Activated naive CD4-positive, alpha-beta T cell treated with anti-CD3 and anti-CD28 coated beads for 36 hours (primary cell): ENCODE results near the gene LHFPL3. TPM values are rescaled to one million over a fixed set of nuclear protein-coding genes. Genes with fewer than 3 reads are reported as not detected.

Experiments used
- CTCF ChIA-PET: fragments of 350-600 bp; sonication (Branson Sonifier 250); formaldehyde crosslinking; loops from one replicate; lab custom pipeline; 2021; ENCODE audit warnings: antibody characterized with exemption; lab: Charles Lee
- DNase-seq: peaks from one replicate; pipeline ENCODE4 v3.0.0-alpha.2; 2020
- H3K27ac Mint-ChIP-seq: one replicate; pipeline ENCODE4 v1.8.0; 2021; ENCODE audit warnings: mild to moderate bottlenecking, mixed read lengths
- H3K27me3 Mint-ChIP-seq: one replicate; pipeline ENCODE4 v1.8.0; 2021; ENCODE audit warnings: low read depth, mixed read lengths
- H3K36me3 Mint-ChIP-seq: one replicate; pipeline ENCODE4 v1.8.0; 2021; ENCODE audit warnings: low read depth, mixed read lengths
- H3K4me1 Mint-ChIP-seq: one replicate; pipeline ENCODE4 v1.8.0; 2021; ENCODE audit warnings: low read depth, mixed read lengths
- H3K4me3 Mint-ChIP-seq: one replicate; pipeline ENCODE4 v1.8.0; 2021; ENCODE audit warnings: mild to moderate bottlenecking, moderate library complexity, mixed read lengths
- H3K9me3 Mint-ChIP-seq: one replicate; pipeline ENCODE4 v1.8.0; 2021; ENCODE audit warnings: mixed read lengths
- intact Hi-C: fragments of 100-400 bp; cut with micrococcal nuclease; formaldehyde crosslinking; loops from one replicate; pipeline ENCODE4 v1.15.1; 2023
- total RNA-seq, 2 experiments: library from RNA; stranded (reverse); gene quantifications; one replicate each; pipeline ENCODE4 v1.2.3, GENCODE V29; 2021

LHFPL3 gene
- total RNA-seq, 2 experiments from 2014 or later: not detected

GRCh38 chr7:104883718-104884452, 555.5 kb downstream of the LHFPL3 start:
- CTCF ChIA-PET: interaction anchor here (0.6 to 5.8 kb wide), 34 partner anchors 8 to 901 kb away, joined by 3 to 123 read pairs (median 4); no protein-coding TSS in a partner anchor
- Mint-ChIP-seq H3K27ac (no peak overlapping the region), H3K4me3 (no peak overlapping the region)

GRCh38 chr7:104886651-104887050, 558.2 kb downstream of the LHFPL3 start:
- Mint-ChIP-seq H3K27ac (no peak overlapping the region), H3K4me1 (peaks cover 8% of the 10 kb centered on the region), H3K9me3 (no peaks in the 10 kb centered on the region), H3K36me3 (no peaks in the 10 kb centered on the region), H3K4me3 (no peak overlapping the region), H3K27me3 (no peaks in the 10 kb centered on the region)
- DNase-seq: no peak
- CTCF ChIA-PET: interaction anchor here (5.8 kb wide), 1 partner anchor 31 kb away, joined by 123 read pairs; no protein-coding TSS in a partner anchor
- intact Hi-C loops: no loop called here

More at GRCh38 chr7:104883718-104884452, 555.5 kb downstream of the LHFPL3 start:
- no peaks in the 10 kb centered on the region for H3K36me3 Mint-ChIP-seq
- H3K9me3 Mint-ChIP-seq: peaks cover 1% of the 10 kb centered on the region
- H3K4me1 Mint-ChIP-seq: peaks cover 9% of the 10 kb centered on the region
- intact Hi-C loops: loop anchor here (1.0 to 5.0 kb wide), 2 partner anchors 34 to 703 kb away; no protein-coding TSS in a partner anchor
- no peaks in the 10 kb centered on the region for H3K27me3 Mint-ChIP-seq
- DNase-seq: peak; percentile 89

GRCh38 chr7:104890216-104890615, 561.8 kb downstream of the LHFPL3 start:
- no peaks in the 10 kb centered on the region for H3K4me1 Mint-ChIP-seq
- no peaks in the 10 kb centered on the region for H3K36me3 Mint-ChIP-seq
- no peaks in the 10 kb centered on the region for H3K27me3 Mint-ChIP-seq
- no peak overlapping the region for H3K27ac Mint-ChIP-seq
- DNase-seq: no peak
- intact Hi-C loops: no loop called here
- CTCF ChIA-PET: no interaction called here
- H3K4me3 Mint-ChIP-seq: no peak overlapping the region
- H3K9me3 Mint-ChIP-seq: no peaks in the 10 kb centered on the region

- CTCF ChIA-PET: interaction anchor here (0.7 to 2.8 kb wide), 4 partner anchors 9 to 573 kb away, joined by 3 to 22 read pairs (median 4); no protein-coding TSS in a partner anchor
- H3K27me3 Mint-ChIP-seq: no peaks in the 10 kb centered on the region
- H3K4me3 Mint-ChIP-seq: no peak overlapping the region
- H3K4me1 Mint-ChIP-seq: no peaks in the 10 kb centered on the region
- H3K9me3 Mint-ChIP-seq: no peaks in the 10 kb centered on the region
- no peaks in the 10 kb centered on the region for H3K36me3 Mint-ChIP-seq
- H3K27ac Mint-ChIP-seq: no peak overlapping the region
- DNase-seq: no peak
- intact Hi-C loops: no loop called here
Observed at GRCh38 chr7:104891949-104892348, 563.5 kb downstream of the LHFPL3 start.

GRCh38 chr7:104894314-104894713, 565.9 kb downstream of the LHFPL3 start:
- CTCF ChIA-PET: interaction anchor here (4.4 kb wide), 1 partner anchor 11 kb away, joined by 39 read pairs; no protein-coding TSS in a partner anchor

GRCh38 chr7:104894726-104895521, 566.5 kb downstream of the LHFPL3 start:
- Mint-ChIP-seq H3K27me3 (no peaks in the 10 kb centered on the region), H3K9me3 (no peaks in the 10 kb centered on the region), H3K36me3 (no peaks in the 10 kb centered on the region), H3K4me1 (peaks cover 4% of the 10 kb centered on the region), H3K27ac (no peak overlapping the region), H3K4me3 (no peak overlapping the region)
- CTCF ChIA-PET: interaction anchor here (4.4 kb wide), 1 partner anchor 11 kb away, joined by 39 read pairs; no protein-coding TSS in a partner anchor
- no peak for DNase-seq
- intact Hi-C loops: no loop called here

More at GRCh38 chr7:104894314-104894713, 565.9 kb downstream of the LHFPL3 start:
- no peak overlapping the region for H3K27ac Mint-ChIP-seq
- H3K27me3 Mint-ChIP-seq: no peaks in the 10 kb centered on the region
- no peak overlapping the region for H3K4me3 Mint-ChIP-seq
- no peak for DNase-seq
- H3K9me3 Mint-ChIP-seq: no peaks in the 10 kb centered on the region
- H3K36me3 Mint-ChIP-seq: no peaks in the 10 kb centered on the region
- intact Hi-C loops: no loop called here
- H3K4me1 Mint-ChIP-seq: peaks cover 4% of the 10 kb centered on the region

GRCh38 chr7:104895522-104896236, 567.3 kb downstream of the LHFPL3 start:
- Mint-ChIP-seq H3K27me3 (no peaks in the 10 kb centered on the region), H3K4me1 (peaks cover 4% of the 10 kb centered on the region), H3K27ac (no peak overlapping the region), H3K4me3 (no peak overlapping the region), H3K9me3 (no peaks in the 10 kb centered on the region), H3K36me3 (no peaks in the 10 kb centered on the region)
- CTCF ChIA-PET: interaction anchor here (0.6 to 4.4 kb wide), 3 partner anchors 12 to 41 kb away, joined by 3 to 39 read pairs (median 3); no protein-coding TSS in a partner anchor
- intact Hi-C loops: no loop called here
- DNase-seq: no peak

- Mint-ChIP-seq H3K36me3 (no peaks in the 10 kb centered on the region), H3K4me3 (no peak overlapping the region), H3K27me3 (no peaks in the 10 kb centered on the region), H3K27ac (no peak overlapping the region), H3K4me1 (peaks cover 4% of the 10 kb centered on the region), H3K9me3 (no peaks in the 10 kb centered on the region)
- CTCF ChIA-PET: interaction anchor here (0.6 to 1.5 kb wide), 2 partner anchors 15 to 20 kb away, joined by 4 to 10 read pairs; no protein-coding TSS in a partner anchor
- intact Hi-C loops: no loop called here
- DNase-seq: no peak
Observed at GRCh38 chr7:104898434-104898833, 570.0 kb downstream of the LHFPL3 start.

GRCh38 chr7:104900525-104901239, 572.3 kb downstream of the LHFPL3 start:
- intact Hi-C loops: no loop called here
- Mint-ChIP-seq H3K27ac (no peak overlapping the region), H3K9me3 (no peaks in the 10 kb centered on the region), H3K4me3 (no peak overlapping the region), H3K36me3 (no peaks in the 10 kb centered on the region), H3K27me3 (no peaks in the 10 kb centered on the region), H3K4me1 (peaks cover 4% of the 10 kb centered on the region)
- CTCF ChIA-PET: interaction anchor here (0.9 to 1.6 kb wide), 2 partner anchors 16 to 19 kb away, joined by 3 to 6 read pairs; no protein-coding TSS in a partner anchor
- DNase-seq: no peak

- Mint-ChIP-seq H3K4me1 (peaks cover 4% of the 10 kb centered on the region), H3K9me3 (no peaks in the 10 kb centered on the region), H3K27me3 (no peaks in the 10 kb centered on the region), H3K4me3 (no peak overlapping the region), H3K27ac (no peak overlapping the region), H3K36me3 (no peaks in the 10 kb centered on the region)
- DNase-seq: no peak
- intact Hi-C loops: no loop called here
- CTCF ChIA-PET: interaction anchor here (1.6 kb wide), 1 partner anchor 17 kb away, joined by 6 read pairs; no protein-coding TSS in a partner anchor
Observed at GRCh38 chr7:104901240-104901619, 572.8 kb downstream of the LHFPL3 start.

- Mint-ChIP-seq H3K27ac (no peak overlapping the region), H3K4me3 (no peak overlapping the region), H3K27me3 (no peaks in the 10 kb centered on the region), H3K36me3 (no peaks in the 10 kb centered on the region), H3K9me3 (no peaks in the 10 kb centered on the region), H3K4me1 (peaks cover 3% of the 10 kb centered on the region)
- intact Hi-C loops: no loop called here
- DNase-seq: no peak
- CTCF ChIA-PET: interaction anchor here (0.7 to 1.6 kb wide), 2 partner anchors 18 to 55 kb away, joined by 3 to 6 read pairs; no protein-coding TSS in a partner anchor
Observed at GRCh38 chr7:104902183-104902582, 573.8 kb downstream of the LHFPL3 start.
